H9 (cell line): ENCODE measurements around the gene GPX7. TPM values are rescaled to one million over a fixed set of nuclear protein-coding genes. Genes with fewer than 3 reads are reported as not detected.

Experiments used
- DNase-seq: peaks from one replicate; pipeline ENCODE4 v3.0.0-alpha.2; 2017
- H2AFZ ChIP-seq: one replicate; pipeline ENCODE4 v1.6.1; 2013; ENCODE audit warnings: mild to moderate bottlenecking, low read length, control low read depth, moderate library complexity
- H2AK5ac ChIP-seq: 2 replicates; pipeline ENCODE4 v1.6.1; 2013; ENCODE audit warnings: low read length, control low read depth, mixed read lengths; ENCODE audit not compliant: insufficient read length
- H2BK120ac ChIP-seq: one replicate; pipeline ENCODE4 v1.6.1; 2013; ENCODE audit warnings: low read depth, mild to moderate bottlenecking, low read length, control low read depth, inconsistent platforms; ENCODE audit not compliant: poor library complexity, severe bottlenecking
- H2BK12ac ChIP-seq: 2 replicates; pipeline ENCODE4 v1.6.1; 2013; ENCODE audit warnings: low read length, control low read depth, mixed read lengths, low read depth; ENCODE audit not compliant: insufficient read length
- H2BK15ac ChIP-seq: 2 replicates; pipeline ENCODE4 v1.6.1; 2013; ENCODE audit warnings: low read depth, low read length, control low read depth
- H2BK20ac ChIP-seq: one replicate; pipeline ENCODE4 v1.6.1; 2013; ENCODE audit warnings: low read depth, mild to moderate bottlenecking, low read length, control low read depth, inconsistent platforms; ENCODE audit not compliant: poor library complexity, severe bottlenecking
- H2BK5ac ChIP-seq: 2 replicates; pipeline ENCODE4 v1.6.1; 2013; ENCODE audit warnings: low read length, control low read depth, mixed read lengths; ENCODE audit not compliant: insufficient read length
- H3K14ac ChIP-seq: 2 replicates; pipeline ENCODE4 v1.6.1; 2013; ENCODE audit warnings: low read length, control low read depth; ENCODE audit not compliant: insufficient read depth
- H3K18ac ChIP-seq: 2 replicates; pipeline ENCODE4 v1.6.1; 2013; ENCODE audit warnings: low read depth, mild to moderate bottlenecking, mixed read lengths, low read length, control low read depth; ENCODE audit not compliant: insufficient read length
- H3K23ac ChIP-seq: 2 replicates; pipeline ENCODE4 v1.6.1; 2013; ENCODE audit warnings: low read length, control low read depth, mixed read lengths, low read depth; ENCODE audit not compliant: insufficient read length
- H3K23me2 ChIP-seq: 2 replicates; pipeline ENCODE4 v1.6.1; 2013; ENCODE audit warnings: low read depth, mild to moderate bottlenecking, mixed read lengths, low read length, control low read depth; ENCODE audit not compliant: insufficient read length, poor library complexity, severe bottlenecking
- H3K27ac ChIP-seq: 2 replicates; pipeline ENCODE4 v1.5.1; 2013; ENCODE audit warnings: low read length, control low read depth, mixed read lengths, low read depth; ENCODE audit not compliant: insufficient read length
- H3K27me3 ChIP-seq: 2 replicates; pipeline ENCODE4 v1.6.1; 2013; ENCODE audit warnings: low read length, control low read depth, inconsistent platforms; ENCODE audit not compliant: insufficient read depth
- H3K4ac ChIP-seq: 2 replicates; pipeline ENCODE4 v1.6.1; 2013; ENCODE audit warnings: low read depth, mild to moderate bottlenecking, control low read depth, inconsistent platforms, low read length, moderate library complexity
- H3K4me1 ChIP-seq: 2 replicates; pipeline ENCODE4 v1.6.1; 2013; ENCODE audit warnings: low read length, control low read depth, inconsistent platforms; ENCODE audit not compliant: insufficient read depth
- H3K4me2 ChIP-seq: 2 replicates; pipeline ENCODE4 v1.6.1; 2013; ENCODE audit warnings: low read length, control low read depth, mixed read lengths; ENCODE audit not compliant: insufficient read length, insufficient read depth
- H3K56ac ChIP-seq: 2 replicates; pipeline ENCODE4 v1.6.1; 2013; ENCODE audit warnings: low read depth, mild to moderate bottlenecking, mixed read lengths, low read length, control low read depth; ENCODE audit not compliant: insufficient read length
- H3K79me1 ChIP-seq: 2 replicates; pipeline ENCODE4 v1.6.1; 2013; ENCODE audit warnings: low read depth, mild to moderate bottlenecking, moderate library complexity, low read length, control low read depth, inconsistent platforms; ENCODE audit not compliant: insufficient read depth, poor library complexity, severe bottlenecking
- H3K79me2 ChIP-seq: 2 replicates; pipeline ENCODE4 v1.6.1; 2013; ENCODE audit warnings: low read length, control low read depth, inconsistent platforms; ENCODE audit not compliant: insufficient read depth
- H3K9ac ChIP-seq: 2 replicates; pipeline ENCODE4 v1.6.1; 2013; ENCODE audit warnings: low read length, control low read depth, mixed read lengths; ENCODE audit not compliant: insufficient read length; ENCODE audit errors: extremely low read depth
- H3K9me3 ChIP-seq: one replicate; pipeline ENCODE4 v1.6.1; 2013; ENCODE audit warnings: low read depth, low read length, inconsistent platforms; ENCODE audit not compliant: control insufficient read depth
- H3T11ph ChIP-seq: one replicate; pipeline ENCODE4 v1.6.1; 2013; ENCODE audit warnings: mild to moderate bottlenecking, low read length, control low read depth, inconsistent platforms
- H4K20me1 ChIP-seq: one replicate; pipeline ENCODE4 v1.6.1; 2013; ENCODE audit not compliant: control insufficient read depth, insufficient read length, insufficient read depth
- H4K5ac ChIP-seq: 2 replicates; pipeline ENCODE4 v1.6.1; 2013; ENCODE audit warnings: low read depth, mild to moderate bottlenecking, mixed read lengths, low read length, control low read depth; ENCODE audit not compliant: insufficient read length
- H4K8ac ChIP-seq: replicated peaks from 2 replicates; pipeline ENCODE4 v1.6.1; 2013; ENCODE audit warnings: low read length, control low read depth, mixed read lengths, low read depth; ENCODE audit not compliant: insufficient read length
- H4K91ac ChIP-seq: 2 replicates; pipeline ENCODE4 v1.6.1; 2013; ENCODE audit warnings: low read depth, mild to moderate bottlenecking, moderate library complexity, mixed read lengths, low read length, control low read depth; ENCODE audit not compliant: insufficient read length
- H3K27ac Mint-ChIP-seq, 3 experiments: 2 replicates in 2 of 3; 3 replicates in 1 of 3; pipeline ENCODE4 v1.8.0; 2020 to 2021; ENCODE audit warnings: mixed read lengths in 3 of 3, mild to moderate bottlenecking in 1 of 3, moderate library complexity in 1 of 3
- H3K27me3 Mint-ChIP-seq: 2 replicates; pipeline ENCODE4 v1.8.0; 2021; ENCODE audit warnings: low read depth, mild to moderate bottlenecking, moderate library complexity, mixed read lengths
- H3K36me3 Mint-ChIP-seq, 3 experiments: 2 replicates in 2 of 3; 3 replicates in 1 of 3; pipeline ENCODE4 v1.8.0; 2020 to 2021; ENCODE audit warnings: low read depth in 3 of 3, mixed read lengths in 3 of 3; ENCODE audit not compliant: insufficient read depth in 1 of 3
- H3K4me1 Mint-ChIP-seq, 2 experiments: 2 replicates each; pipeline ENCODE4 v1.8.0; 2020; ENCODE audit warnings: mixed read lengths in 2 of 2
- H3K4me3 Mint-ChIP-seq, 2 experiments: 2 replicates in 1 of 2; 3 replicates in 1 of 2; pipeline ENCODE4 v1.8.0; 2020 to 2021; ENCODE audit warnings: mild to moderate bottlenecking in 2 of 2, mixed read lengths in 2 of 2, moderate library complexity in 1 of 2
- H3K9me3 Mint-ChIP-seq, 2 experiments: 2 replicates in 1 of 2; 3 replicates in 1 of 2; pipeline ENCODE4 v1.8.0; 2020; ENCODE audit warnings: mild to moderate bottlenecking in 2 of 2, mixed read lengths in 2 of 2, moderate library complexity in 1 of 2
- WGBS: extraction: QIAGEN DNeasy Blood & Tissue Kit; methylation state at CpG from one replicate; pipeline ENCODE4 v1.1.7; 2013; ENCODE audit warnings: missing lambda C conversion rate, low lambda C conversion rate, mixed read lengths; ENCODE audit not compliant: insufficient read length; ENCODE audit errors: extremely low coverage; 5-methylcytosine and 5-hydroxymethylcytosine counted together
- total RNA-seq: library from RNA; stranded (reverse); gene quantifications from 2 replicates; pipeline ENCODE4 v1.2.1, GENCODE V29; 2021
- TF ChIP-seq, protein P1 (sequence below): fragments of 200-600 bp; sonication (generic); conservative IDR thresholded peaks from 3 replicates; pipeline ENCODE4 v1.8.0; 2021; ENCODE audit warnings: antibody characterized with exemption, mild to moderate bottlenecking

The GPX7 gene
- total RNA-seq, 1 experiment from 2014 or later, result 12.1 TPM

- Mint-ChIP-seq H3K9me3 (peaks cover 0 to under 1% of the 10 kb centered on the region in 2 experiments; a peak in 1 of 5 replicates), H3K36me3 (no peaks in the 10 kb centered on the region), H3K27me3 (peaks cover 4% of the 10 kb centered on the region; the same call in 1 of the 2 replicates), H3K4me1 (peaks cover 10 to 19% of the 10 kb centered on the region in 2 experiments), H3K4me3 (no peak overlapping the region), H3K27ac (no peak overlapping the region)
- Histone ChIP-seq H3K56ac (no peak overlapping the region), H3K79me1 (no peaks in the 10 kb centered on the region), H2BK120ac (no peak overlapping the region), H3K27ac (no peak overlapping the region), H3K23ac (no peak overlapping the region), H2BK15ac (no peak overlapping the region), H4K91ac (no peak overlapping the region), H3K4me1 (no peaks in the 10 kb centered on the region; the same call in 1 of the 2 replicates), H3K79me2 (no peaks in the 10 kb centered on the region), H3K14ac (no peak overlapping the region), H3K4ac (no peak overlapping the region), H3K9ac (no peak overlapping the region), H3K18ac (no peak overlapping the region), H3K9me3 (no peaks in the 10 kb centered on the region), H4K20me1 (no peaks in the 10 kb centered on the region), H3K27me3 (no peaks in the 10 kb centered on the region), H2AFZ (no peak overlapping the region), H3K4me2 (no peak overlapping the region), H2BK20ac (no peak overlapping the region), H3T11ph (no peak overlapping the region), H3K23me2 (no peaks in the 10 kb centered on the region), H2BK5ac (no peak overlapping the region), H2BK12ac (no peak overlapping the region), H2AK5ac (no peak overlapping the region), H4K8ac (no peak overlapping the region), H4K5ac (no peak overlapping the region)
- TF ChIP-seq, protein P1, sequence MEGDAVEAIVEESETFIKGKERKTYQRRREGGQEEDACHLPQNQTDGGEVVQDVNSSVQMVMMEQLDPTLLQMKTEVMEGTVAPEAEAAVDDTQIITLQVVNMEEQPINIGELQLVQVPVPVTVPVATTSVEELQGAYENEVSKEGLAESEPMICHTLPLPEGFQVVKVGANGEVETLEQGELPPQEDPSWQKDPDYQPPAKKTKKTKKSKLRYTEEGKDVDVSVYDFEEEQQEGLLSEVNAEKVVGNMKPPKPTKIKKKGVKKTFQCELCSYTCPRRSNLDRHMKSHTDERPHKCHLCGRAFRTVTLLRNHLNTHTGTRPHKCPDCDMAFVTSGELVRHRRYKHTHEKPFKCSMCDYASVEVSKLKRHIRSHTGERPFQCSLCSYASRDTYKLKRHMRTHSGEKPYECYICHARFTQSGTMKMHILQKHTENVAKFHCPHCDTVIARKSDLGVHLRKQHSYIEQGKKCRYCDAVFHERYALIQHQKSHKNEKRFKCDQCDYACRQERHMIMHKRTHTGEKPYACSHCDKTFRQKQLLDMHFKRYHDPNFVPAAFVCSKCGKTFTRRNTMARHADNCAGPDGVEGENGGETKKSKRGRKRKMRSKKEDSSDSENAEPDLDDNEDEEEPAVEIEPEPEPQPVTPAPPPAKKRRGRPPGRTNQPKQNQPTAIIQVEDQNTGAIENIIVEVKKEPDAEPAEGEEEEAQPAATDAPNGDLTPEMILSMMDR, result no peak
- no peak for DNase-seq
- no CpG with 5 or more reads among the region's 5 CpGs for WGBS
Observed at GRCh38 chr1:52615489-52616042, 13.4 kb downstream of the GPX7 start.
